Body of pancreas (tissue), 4 donors: ENCODE measurements around the gene NBPF14.

Experiments used
- POLR2A ChIP-seq, 3 donors: fragments of 450-650 bp; IDR thresholded peaks; one replicate each; pipeline ENCODE4 v1.6.1; 2016; ENCODE audit warnings: antibody characterized with exemption in 3 of 3, mild to moderate bottlenecking in 2 of 3
- TF ChIP-seq, protein P1 (sequence below), 7 experiments: fragments of 450-650 bp in 4 of 7; fragments of 200-600 bp in 3 of 7; sonication (generic) in 3 of 7; IDR thresholded peaks; one replicate each; pipeline ENCODE4 v1.5.1; 2016 to 2019; ENCODE audit warnings: antibody characterized with exemption in 7 of 7

DNA sequence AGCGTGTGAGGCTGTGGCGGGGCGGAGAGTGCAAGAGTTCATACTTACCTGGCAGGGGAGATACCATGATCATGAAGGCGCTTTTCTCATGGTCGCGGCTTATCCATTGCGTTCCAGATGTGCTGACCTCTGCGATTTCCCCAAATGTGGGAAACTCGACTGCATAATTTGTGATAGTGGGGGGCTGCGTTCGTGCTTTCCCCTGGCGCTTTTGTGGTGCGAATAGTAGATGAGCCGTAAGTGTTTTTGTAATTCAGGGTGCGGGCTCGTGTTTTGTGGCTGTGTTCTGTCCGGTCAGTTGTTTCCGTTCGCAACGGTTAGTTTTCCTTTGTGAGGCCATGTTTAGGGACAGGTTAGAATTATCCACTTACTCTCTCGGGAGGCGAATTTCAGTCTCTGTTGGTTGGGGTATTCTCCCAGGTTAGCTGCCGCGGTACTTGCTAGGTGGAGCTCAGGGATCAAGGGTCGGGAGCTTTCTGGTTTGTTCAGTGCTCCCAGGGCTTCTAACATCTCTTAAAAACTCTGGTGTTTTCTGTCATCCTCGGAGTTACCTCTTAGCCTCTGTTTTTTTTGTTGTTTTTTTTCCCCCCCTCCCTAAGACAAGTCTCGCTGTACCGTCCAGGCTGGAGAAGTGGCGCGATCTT, 73.1 kb downstream of the NBPF14 start:
- TF ChIP-seq, protein P1, sequence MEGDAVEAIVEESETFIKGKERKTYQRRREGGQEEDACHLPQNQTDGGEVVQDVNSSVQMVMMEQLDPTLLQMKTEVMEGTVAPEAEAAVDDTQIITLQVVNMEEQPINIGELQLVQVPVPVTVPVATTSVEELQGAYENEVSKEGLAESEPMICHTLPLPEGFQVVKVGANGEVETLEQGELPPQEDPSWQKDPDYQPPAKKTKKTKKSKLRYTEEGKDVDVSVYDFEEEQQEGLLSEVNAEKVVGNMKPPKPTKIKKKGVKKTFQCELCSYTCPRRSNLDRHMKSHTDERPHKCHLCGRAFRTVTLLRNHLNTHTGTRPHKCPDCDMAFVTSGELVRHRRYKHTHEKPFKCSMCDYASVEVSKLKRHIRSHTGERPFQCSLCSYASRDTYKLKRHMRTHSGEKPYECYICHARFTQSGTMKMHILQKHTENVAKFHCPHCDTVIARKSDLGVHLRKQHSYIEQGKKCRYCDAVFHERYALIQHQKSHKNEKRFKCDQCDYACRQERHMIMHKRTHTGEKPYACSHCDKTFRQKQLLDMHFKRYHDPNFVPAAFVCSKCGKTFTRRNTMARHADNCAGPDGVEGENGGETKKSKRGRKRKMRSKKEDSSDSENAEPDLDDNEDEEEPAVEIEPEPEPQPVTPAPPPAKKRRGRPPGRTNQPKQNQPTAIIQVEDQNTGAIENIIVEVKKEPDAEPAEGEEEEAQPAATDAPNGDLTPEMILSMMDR (IDR thresholded peaks at IDR 0.05), result peak in 1 of 7 experiments; percentile 3
- peak; percentile 97 to 100 (median 100) for TF ChIP-seq POLR2A (IDR thresholded peaks at IDR 0.05)
